H1 (cell line): ENCODE measurements around the gene ZNF506. TPM values are rescaled to one million over a fixed set of nuclear protein-coding genes. Genes with fewer than 3 reads are reported as not detected.

Experiments used
- CTCF ChIA-PET: fragments of 300-600 bp; sonication (Branson Sonifier 250); formaldehyde crosslinking; loops from one replicate; lab custom pipeline; 2021; ENCODE audit not compliant: partially characterized antibody; lab: Charles Lee
- POLR2A ChIA-PET: fragments of 300-600 bp; sonication (Branson Sonifier 250); formaldehyde crosslinking; loops from one replicate; lab custom pipeline; 2021; ENCODE audit warnings: inconsistent platforms; ENCODE audit not compliant: partially characterized antibody; lab: Charles Lee
- DNase-seq, 2 experiments: peaks; one replicate each; pipeline versions ENCODE4 v3.0.0 to v3.0.0-alpha.2; 2010 to 2022; ENCODE audit warnings: low spot score in 2 of 2, low read depth in 1 of 2, mixed read lengths in 1 of 2
- FAIRE-seq: peaks from 2 replicates; lab custom pipeline; 2011; peaks lifted over from hg19 to GRCh38; lab: Jason Lieb, UNC
- H2AFZ ChIP-seq: 2 replicates; pipeline ENCODE4 v1.8.1; 2012; ENCODE audit warnings: low read length, inconsistent platforms
- H2AK5ac ChIP-seq: 2 replicates; pipeline ENCODE4 v1.6.1; 2013; ENCODE audit warnings: low read depth, low read length
- H2BK120ac ChIP-seq: replicated peaks from 2 replicates; pipeline ENCODE3; 2013; ENCODE audit warnings: low read depth, low read length, inconsistent platforms
- H2BK12ac ChIP-seq: 2 replicates; pipeline ENCODE4 v1.6.1; 2013; ENCODE audit warnings: low read depth, low read length
- H2BK15ac ChIP-seq: 2 replicates; pipeline ENCODE4 v1.6.1; 2013; ENCODE audit warnings: low read length
- H2BK20ac ChIP-seq: 2 replicates; pipeline ENCODE4 v1.6.1; 2013; ENCODE audit warnings: low read length
- H2BK5ac ChIP-seq: 2 replicates; pipeline ENCODE4 v1.6.1; 2013; ENCODE audit warnings: low read depth, low read length
- H3K14ac ChIP-seq: 2 replicates; pipeline ENCODE4 v1.6.1; 2013; ENCODE audit warnings: inconsistent platforms; ENCODE audit not compliant: insufficient read length
- H3K18ac ChIP-seq: 2 replicates; pipeline ENCODE4 v1.6.1; 2013; ENCODE audit warnings: low read length; ENCODE audit errors: extremely low read depth
- H3K23ac ChIP-seq: 2 replicates; pipeline ENCODE4 v1.6.1; 2013; ENCODE audit warnings: inconsistent platforms; ENCODE audit not compliant: insufficient read length
- H3K23me2 ChIP-seq: 2 replicates; pipeline ENCODE4 v1.6.1; 2013; ENCODE audit warnings: low read depth, low read length
- H3K27ac ChIP-seq: 2 replicates; pipeline ENCODE4 v1.6.1; 2011; ENCODE audit warnings: low read depth, low read length, inconsistent platforms
- H3K27me3 ChIP-seq, 4 experiments: replicated peaks in 1 of 4; 1 replicate in 1 of 4; 2 replicates in 3 of 4; pipeline versions ENCODE4 v1.6.1 to v1.8.1; 2011 to 2013; ENCODE audit warnings: low read length in 3 of 4, mild to moderate bottlenecking in 3 of 4, inconsistent platforms in 2 of 4, mixed read lengths in 2 of 4, moderate library complexity in 1 of 4; ENCODE audit not compliant: control insufficient read depth in 3 of 4, insufficient read depth in 3 of 4; ENCODE audit errors: extremely low read depth in 1 of 4
- H3K36me3 ChIP-seq, 4 experiments: 2 replicates each; pipeline versions ENCODE4 v1.6.1 to v1.8.1; 2011 to 2013; ENCODE audit warnings: mild to moderate bottlenecking in 4 of 4, low read length in 3 of 4, moderate library complexity in 2 of 4, control low read depth in 1 of 4, inconsistent platforms in 1 of 4; ENCODE audit not compliant: insufficient read depth in 4 of 4, control insufficient read depth in 2 of 4
- H3K4ac ChIP-seq: replicated peaks from 2 replicates; pipeline ENCODE3; 2013; ENCODE audit warnings: low read length, low read depth, mixed read lengths, inconsistent platforms; ENCODE audit not compliant: insufficient read length
- H3K4me1 ChIP-seq, 4 experiments: replicated peaks in 1 of 4; 1 replicate in 1 of 4; 2 replicates in 3 of 4; pipeline versions ENCODE4 v1.6.1 to v1.8.1; 2011 to 2013; ENCODE audit warnings: low read length in 3 of 4, inconsistent platforms in 2 of 4, mixed read lengths in 1 of 4; ENCODE audit not compliant: insufficient read depth in 4 of 4, control insufficient read depth in 3 of 4
- H3K4me2 ChIP-seq, 2 experiments: 2 replicates each; pipeline versions ENCODE4 v1.6.1 to v1.8.1; 2011 to 2013; ENCODE audit warnings: low read depth in 2 of 2, low read length in 2 of 2, control low read depth in 1 of 2, inconsistent platforms in 1 of 2, mild to moderate bottlenecking in 1 of 2; ENCODE audit not compliant: insufficient read depth in 1 of 2
- H3K4me3 ChIP-seq, 4 experiments: fragments of 200-600, 300-600 bp in 1 of 4; sonication (generic), shearing (Covaris generic), sonication (Bioruptor Twin) in 1 of 4; 2 replicates each; pipeline versions ENCODE4 v1.5.1 to v1.8.1; 2011 to 2016; ENCODE audit warnings: low read length in 4 of 4, low read depth in 3 of 4, control low read depth in 2 of 4, inconsistent platforms in 2 of 4, mild to moderate bottlenecking in 2 of 4, mixed read lengths in 1 of 4, moderate library complexity in 1 of 4; ENCODE audit not compliant: insufficient read depth in 2 of 4; ENCODE audit errors: extremely low read depth in 1 of 4
- H3K56ac ChIP-seq: replicated peaks from 2 replicates; pipeline ENCODE3; 2013; ENCODE audit warnings: low read depth, mild to moderate bottlenecking, mixed read lengths, low read length, inconsistent platforms; ENCODE audit not compliant: insufficient read length
- H3K79me1 ChIP-seq: 2 replicates; pipeline ENCODE4 v1.6.1; 2013; ENCODE audit warnings: low read depth, low read length, control low read depth
- H3K79me2 ChIP-seq, 2 experiments: 2 replicates each; pipeline versions ENCODE4 v1.6.1 to v1.8.1; 2012 to 2013; ENCODE audit warnings: low read length in 2 of 2, mild to moderate bottlenecking in 2 of 2, inconsistent platforms in 1 of 2; ENCODE audit not compliant: insufficient read depth in 2 of 2, control insufficient read depth in 1 of 2
- H3K9ac ChIP-seq, 4 experiments: replicated peaks in 1 of 4; 1 replicate in 1 of 4; 2 replicates in 3 of 4; pipeline versions ENCODE4 v1.6.1 to v1.8.1; 2011 to 2013; ENCODE audit warnings: low read depth in 3 of 4, low read length in 3 of 4, control low read depth in 2 of 4, mild to moderate bottlenecking in 2 of 4, moderate library complexity in 2 of 4, inconsistent platforms in 1 of 4; ENCODE audit errors: extremely low read depth in 1 of 4
- H3K9me3 ChIP-seq, 2 experiments: 2 replicates each; pipeline versions ENCODE4 v1.6.1 to v1.8.1; 2012 to 2013; ENCODE audit warnings: mild to moderate bottlenecking in 2 of 2, moderate library complexity in 2 of 2, control low read depth in 1 of 2, inconsistent platforms in 1 of 2, low read depth in 1 of 2, low read length in 1 of 2, mixed read lengths in 1 of 2; ENCODE audit not compliant: insufficient read depth in 2 of 2
- H4K20me1 ChIP-seq, 2 experiments: replicated peaks in 1 of 2; 2 replicates each; pipeline versions ENCODE3 to v1.8.1; 2011 to 2013; ENCODE audit warnings: inconsistent platforms in 2 of 2, low read length in 2 of 2, mild to moderate bottlenecking in 1 of 2; ENCODE audit not compliant: insufficient read depth in 2 of 2, control insufficient read depth in 1 of 2
- H4K5ac ChIP-seq: 2 replicates; pipeline ENCODE4 v1.6.1; 2013; ENCODE audit warnings: low read length, low read depth, mixed read lengths, inconsistent platforms; ENCODE audit not compliant: insufficient read length
- H4K8ac ChIP-seq: 2 replicates; pipeline ENCODE4 v1.8.0; 2013; ENCODE audit warnings: mild to moderate bottlenecking, moderate library complexity, low read length, inconsistent platforms; ENCODE audit not compliant: insufficient read depth; ENCODE audit errors: extremely low read depth
- H4K91ac ChIP-seq: replicated peaks from 2 replicates; pipeline ENCODE3; 2013; ENCODE audit warnings: low read length, mixed read lengths, inconsistent platforms; ENCODE audit not compliant: insufficient read length
- FOSL1 ChIP-seq: IDR thresholded peaks from 2 replicates; pipeline ENCODE4 v1.6.1; 2011; ENCODE audit warnings: mild to moderate bottlenecking, low read depth, low read length, moderate library complexity; ENCODE audit not compliant: insufficient read depth
- MAFK ChIP-seq: IDR thresholded peaks from 2 replicates; pipeline ENCODE4 v1.6.1; 2012; ENCODE audit warnings: low read depth, mild to moderate bottlenecking, improper control_type of control experiment, low read length
- RFX5 ChIP-seq: IDR thresholded peaks from 2 replicates; pipeline ENCODE4 v1.6.1; 2011; ENCODE audit warnings: low read depth, low read length, improper control_type of control experiment, borderline replicate concordance
- SAP30 ChIP-seq: fragments of 300-600 bp; sonication (generic); IDR thresholded peaks from 2 replicates; pipeline ENCODE4 v1.7.1; 2012; ENCODE audit warnings: low read length, moderate library complexity, mild to moderate bottlenecking, inconsistent platforms; ENCODE audit not compliant: insufficient read depth, insufficient replicate concordance
- SIRT6 ChIP-seq: IDR thresholded peaks from one replicate; pipeline ENCODE4 v1.7.1; 2012; ENCODE audit warnings: low read length, inconsistent platforms
- SP2 ChIP-seq: IDR thresholded peaks from 2 replicates; pipeline ENCODE4 v1.6.1; 2012; ENCODE audit warnings: mild to moderate bottlenecking, low read length, inconsistent platforms
- ZNF274 ChIP-seq: IDR thresholded peaks from 2 replicates; pipeline ENCODE4 v1.7.0; 2012; ENCODE audit warnings: low read length, borderline replicate concordance; ENCODE audit errors: extremely low read depth
- WGBS, 2 experiments: shearing (Covaris generic) in 1 of 2; methylation state at CpG; one replicate each; pipeline versions ENCODE4 v1.1.6 to v1.1.7; 2013 to 2015; ENCODE audit warnings: low lambda C conversion rate in 2 of 2, mixed read lengths in 2 of 2, inconsistent platforms in 1 of 2, low coverage in 1 of 2, missing lambda C conversion rate in 1 of 2; ENCODE audit not compliant: insufficient replicate concordance in 2 of 2, insufficient coverage in 1 of 2, insufficient read length in 1 of 2; ENCODE audit errors: extremely low coverage in 1 of 2, missing lambda C conversion rate in 1 of 2; 5-methylcytosine and 5-hydroxymethylcytosine counted together
- polyA plus RNA-seq, 7 experiments: library from polyadenylated mRNA; depleted of rRNA in 3 of 7; stranded (reverse) in 5 of 7; unstranded in 2 of 7; fragments of >200 nt in 5 of 7; fragments of 200-250 nt in 2 of 7; gene quantifications; 1 replicate in 5 of 7; 2 replicates in 1 of 7; 4 replicates in 1 of 7; pipeline versions ENCODE4 v1.2.1 to v1.2.3, GENCODE V29; 2011 to 2013; ENCODE audit warnings: missing spikeins in 2 of 7, mixed read lengths in 2 of 7
- total RNA-seq: library from RNA; stranded (reverse); fragmentation: NEBNext Ultra II Directional; extraction: Animal tissue kit (Norgen Biotek cat#: 25700); gene quantifications from 2 replicates; pipeline ENCODE4 v1.2.1, GENCODE V29; 2021

Gene ZNF506
- total and polyA plus RNA-seq, 2 of the 8 experiments (the other 6 are each of a cell fraction or from before 2014, with no cell fraction given) = 4.5 to 8.3 TPM

- Histone ChIP-seq H3K9ac (no peak overlapping the region), H4K91ac (no peak overlapping the region), H3K9me3 (no peaks in the 10 kb centered on the region), H3K56ac (no peak overlapping the region), H2AFZ (no peak overlapping the region), H2AK5ac (no peak overlapping the region), H3K23ac (no peak overlapping the region), H2BK20ac (no peak overlapping the region), H2BK12ac (no peak overlapping the region), H2BK120ac (no peak overlapping the region), H3K27me3 (no peaks in the 10 kb centered on the region), H3K4me1 (no peaks in the 10 kb centered on the region), H3K4ac (no peak overlapping the region), H3K14ac (no peak overlapping the region), H4K5ac (no peak overlapping the region), H4K20me1 (no peaks in the 10 kb centered on the region), H3K36me3 (peaks cover 0 to 4% (median 0%) of the 10 kb centered on the region in 4 experiments; a peak in 2 of 8 replicates), H3K4me3 (no peak overlapping the region), H2BK5ac (no peak overlapping the region), H3K79me1 (no peaks in the 10 kb centered on the region; the same call in none of the 2 replicates), H3K18ac (no peak overlapping the region), H4K8ac (no peak overlapping the region; the same call in 1 of the 2 replicates), H3K79me2 (peaks cover 0 to 46% of the 10 kb centered on the region in 2 experiments; a peak in 2 of 4 replicates), H3K23me2 (no peaks in the 10 kb centered on the region), H3K4me2 (no peak overlapping the region), H2BK15ac (no peak overlapping the region), H3K27ac (no peak overlapping the region)
- TF ChIP-seq MAFK (no peak), FOSL1 (no peak), RFX5 (no peak), SP2 (no peak), SAP30 (no peak), SIRT6 (no peak), ZNF274 (no peak)
- FAIRE-seq (no peak), DNase-seq (no peak)
- 78% methylated on average over 9 of the region's 9 CpGs; no CpG with 5 or more reads in 1 of the 2 experiments for WGBS, 2 experiments
- ChIA-PET CTCF (no interaction called here), POLR2A (interaction anchor here (0.6 kb wide), 1 partner anchor 28 kb away, joined by 3 read pairs; no protein-coding TSS in a partner anchor)
Observed at GRCh38 chr19:19816679-19817078, 4.9 kb downstream of the ZNF506 start.
